AG10803 (cell line): Measurements from ENCODE around the gene SLC13A2.

ENCODE experiments used
- DNase-seq: peaks from one replicate; pipeline ENCODE4 v3.0.0; 2010; ENCODE audit warnings: low read depth
- H3K4me3 ChIP-seq: 2 replicates; pipeline ENCODE4 v1.5.1; 2011; ENCODE audit warnings: mild to moderate bottlenecking, low read length, control low read depth
- CTCF ChIP-seq: conservative IDR thresholded peaks from 2 replicates; pipeline ENCODE4 v1.5.1; 2011; ENCODE audit warnings: mild to moderate bottlenecking, low read length, control low read depth, inconsistent platforms

The SLC13A2 gene

DNA sequence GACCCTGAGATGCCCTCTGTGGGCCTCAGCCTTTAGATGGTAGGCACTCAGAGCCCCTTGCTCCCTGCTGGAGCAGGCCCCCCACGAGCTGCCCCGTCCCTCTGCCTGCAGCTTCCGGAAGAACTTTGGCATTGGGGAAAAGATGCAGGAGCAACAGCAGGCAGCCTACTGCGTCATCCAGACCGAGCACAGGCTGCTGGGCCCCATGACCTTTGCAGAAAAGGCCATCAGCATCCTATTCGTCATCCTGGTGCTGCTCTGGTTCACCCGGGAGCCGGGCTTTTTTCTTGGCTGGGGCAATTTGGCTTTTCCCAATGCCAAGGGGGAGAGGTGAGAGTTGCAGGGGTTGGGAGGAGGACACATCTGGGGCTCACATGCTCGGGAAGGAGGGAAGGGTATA lies 20.0 kb downstream of the SLC13A2 start:
- peak; percentile 12 for DNase-seq
- no peak for TF ChIP-seq CTCF

DNA sequence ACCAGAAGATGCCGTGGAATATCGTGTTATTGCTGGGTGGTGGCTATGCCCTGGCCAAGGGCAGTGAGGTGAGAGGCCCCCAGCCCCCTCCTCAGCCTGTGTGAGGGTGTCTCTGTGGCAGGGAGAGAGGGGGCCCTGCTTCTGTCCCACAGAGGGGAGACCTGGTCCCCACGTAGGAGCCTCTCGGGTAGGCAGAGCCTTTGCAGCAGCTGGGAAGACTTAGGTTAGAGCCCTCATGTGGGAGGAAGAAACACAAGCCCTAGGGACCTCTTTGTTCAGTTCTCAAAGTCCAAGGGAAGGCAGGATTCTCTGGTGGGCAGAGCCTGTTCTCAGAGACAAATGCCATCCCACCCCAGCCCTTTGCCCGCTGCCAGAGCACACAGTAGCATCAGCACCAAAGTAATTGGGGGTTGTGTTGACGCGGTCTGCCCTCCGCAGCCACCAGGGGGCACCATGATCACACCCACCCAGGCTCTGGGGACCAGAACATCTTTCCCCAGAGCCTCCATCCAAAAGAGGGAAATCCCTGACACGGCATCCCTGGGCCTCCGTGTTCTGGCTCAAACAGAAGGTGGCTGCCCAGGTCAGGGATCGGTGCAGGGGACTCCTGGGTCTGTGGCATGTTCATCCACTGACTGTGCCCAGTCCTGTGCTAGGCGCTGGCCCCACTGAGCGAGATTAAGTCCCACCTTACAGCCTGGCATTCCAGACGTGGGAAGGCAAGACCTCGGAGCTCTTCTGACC lies 21.2 kb downstream of the SLC13A2 start:
- no peak overlapping the region for H3K4me3 ChIP-seq
- TF ChIP-seq CTCF: peak; percentile 91
- DNase-seq: peak; percentile 51

More for the DNA sequence above, 20.0 kb downstream of the SLC13A2 start:
- H3K4me3 ChIP-seq: no peak overlapping the region

GRCh38 chr17:28495635-28496034 lies 22.2 kb downstream of the SLC13A2 start:
- TF ChIP-seq CTCF: no peak
- DNase-seq: no peak
- no peak overlapping the region for H3K4me3 ChIP-seq

GRCh38 chr17:28497931-28498330 lies 24.5 kb downstream of the SLC13A2 start:
- DNase-seq: no peak
- no peak for TF ChIP-seq CTCF

GRCh38 chr17:28498652-28499363 lies 25.4 kb downstream of the SLC13A2 start:
- no peak for DNase-seq
- TF ChIP-seq CTCF: no peak

More at GRCh38 chr17:28497931-28498330, 24.5 kb downstream of the SLC13A2 start:
- no peak overlapping the region for H3K4me3 ChIP-seq

GRCh38 chr17:28499364-28499664 lies 25.9 kb downstream of the SLC13A2 start:
- no peak overlapping the region for H3K4me3 ChIP-seq
- DNase-seq: no peak
- TF ChIP-seq CTCF: no peak

More at GRCh38 chr17:28498652-28499363, 25.4 kb downstream of the SLC13A2 start:
- H3K4me3 ChIP-seq: no peak overlapping the region
